Right kidney (tissue), 1 donor: Measurements from ENCODE around the gene CIITA.
"Not testable (repeated sequence)": the region's sequence is repeated elsewhere in the genome, so short reads cannot be mapped to it uniquely, and the experiment has no call there.

Experiments used
- DNase-seq: peaks from one replicate; pipeline ENCODE4 v3.0.0-alpha.2; 2016

The CIITA gene

DNA sequence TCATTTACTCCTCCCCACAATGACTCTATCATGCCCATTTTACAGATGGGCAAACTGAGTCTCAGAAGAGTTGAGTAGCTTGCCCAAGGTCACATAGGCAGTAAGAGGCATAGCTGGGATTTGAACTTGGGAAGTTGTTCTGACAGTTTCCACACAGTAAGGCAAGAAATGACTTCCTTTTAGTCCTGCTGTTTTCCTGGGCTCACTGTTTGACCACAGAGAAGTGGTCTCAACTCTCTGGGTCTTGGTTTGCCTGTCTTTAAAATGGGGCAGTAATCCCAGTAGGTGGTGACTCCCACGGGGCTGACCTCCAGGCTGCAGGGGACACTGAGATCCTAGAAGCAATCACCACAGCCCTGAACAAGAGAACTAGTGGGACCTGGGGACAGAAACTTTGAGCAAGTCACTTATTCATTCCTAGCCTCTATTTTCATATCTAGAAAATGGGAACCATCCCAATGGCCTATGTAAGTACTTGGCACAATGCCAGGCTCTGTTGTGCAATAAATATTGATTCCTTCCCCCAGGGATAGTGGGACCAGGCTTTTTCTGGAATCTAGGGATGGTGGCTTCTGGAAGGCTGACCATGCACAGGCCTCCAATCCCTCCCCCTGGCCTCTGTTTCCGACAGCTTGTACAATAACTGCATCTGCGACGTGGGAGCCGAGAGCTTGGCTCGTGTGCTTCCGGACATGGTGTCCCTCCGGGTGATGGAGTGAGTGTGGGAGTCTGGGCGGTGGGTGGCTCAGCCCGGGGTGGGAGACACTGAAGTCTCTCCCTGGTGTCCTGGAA lies 44.7 kb downstream of the CIITA start:
- DNase-seq: no peak

DNA sequence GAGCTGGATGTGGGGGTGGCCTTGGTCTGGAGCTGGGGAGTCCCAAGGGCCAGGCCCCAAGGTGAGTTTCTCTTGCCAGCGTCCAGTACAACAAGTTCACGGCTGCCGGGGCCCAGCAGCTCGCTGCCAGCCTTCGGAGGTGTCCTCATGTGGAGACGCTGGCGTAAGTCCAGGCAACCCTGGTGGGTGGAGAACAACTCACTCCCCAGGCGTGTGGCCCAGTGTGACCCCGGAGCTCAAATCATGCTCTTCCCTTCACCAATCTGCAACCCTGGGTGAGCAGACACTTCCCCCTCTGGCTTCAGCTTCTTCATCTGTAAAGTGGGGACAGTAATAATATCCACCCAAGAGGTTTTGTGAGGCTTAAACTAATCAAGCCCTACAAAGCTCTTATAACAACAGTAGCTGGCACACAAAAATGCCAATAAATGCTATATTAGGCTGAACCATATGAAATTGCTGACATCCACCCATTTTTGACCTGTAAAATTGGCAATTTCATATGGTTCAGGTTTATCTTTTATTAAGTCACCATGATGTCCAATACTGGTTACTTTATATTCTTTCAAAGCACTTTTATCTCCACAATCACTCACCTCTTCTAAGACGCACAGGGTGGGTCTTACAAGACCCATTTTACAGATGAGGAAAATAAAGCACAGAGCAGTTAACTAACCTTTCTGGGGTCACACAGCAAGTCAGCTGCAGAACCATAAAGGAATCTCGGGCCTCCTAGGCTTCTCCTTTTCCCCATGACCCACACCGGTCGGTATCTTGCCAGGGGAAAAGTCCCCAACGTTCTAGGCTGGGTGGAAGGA lies 45.5 kb downstream of the CIITA start:
- no peak for DNase-seq

DNA sequence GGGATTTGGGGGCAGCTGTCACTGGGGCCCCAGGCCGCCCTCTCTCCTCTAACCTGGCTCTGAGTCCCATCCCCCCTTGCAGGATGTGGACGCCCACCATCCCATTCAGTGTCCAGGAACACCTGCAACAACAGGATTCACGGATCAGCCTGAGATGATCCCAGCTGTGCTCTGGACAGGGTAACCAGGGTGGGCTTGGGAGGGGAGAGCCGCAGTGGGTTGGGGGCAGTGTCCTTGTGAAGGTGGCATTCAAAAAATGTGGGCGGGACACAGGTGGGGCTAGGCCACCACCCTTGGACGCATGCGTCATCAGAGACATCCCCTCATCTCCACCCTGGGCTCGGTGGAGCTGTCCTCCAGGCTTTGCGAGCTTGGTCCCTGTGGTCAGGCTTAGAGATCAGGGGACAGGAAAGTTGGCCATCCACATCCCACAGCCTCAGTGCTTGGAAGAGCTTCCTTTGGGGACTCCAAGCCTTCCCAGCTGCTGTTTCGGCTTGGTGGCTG lies 46.2 kb downstream of the CIITA start:
- no peak for DNase-seq

DNA sequence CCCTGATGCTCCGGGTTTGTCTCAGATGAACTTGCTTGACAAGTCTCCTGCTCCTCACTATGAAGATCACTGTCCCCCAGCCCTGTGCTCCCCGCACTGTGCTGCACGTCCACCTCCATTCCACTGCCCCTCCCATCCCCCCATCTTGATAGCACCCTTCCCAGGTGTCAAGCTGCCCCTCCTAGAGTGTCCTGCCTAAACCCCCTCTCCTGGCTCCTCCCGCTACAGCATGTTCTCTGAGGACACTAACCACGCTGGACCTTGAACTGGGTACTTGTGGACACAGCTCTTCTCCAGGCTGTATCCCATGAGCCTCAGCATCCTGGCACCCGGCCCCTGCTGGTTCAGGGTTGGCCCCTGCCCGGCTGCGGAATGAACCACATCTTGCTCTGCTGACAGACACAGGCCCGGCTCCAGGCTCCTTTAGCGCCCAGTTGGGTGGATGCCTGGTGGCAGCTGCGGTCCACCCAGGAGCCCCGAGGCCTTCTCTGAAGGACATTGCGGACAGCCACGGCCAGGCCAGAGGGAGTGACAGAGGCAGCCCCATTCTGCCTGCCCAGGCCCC lies 46.7 kb downstream of the CIITA start:
- no peak for DNase-seq

DNA sequence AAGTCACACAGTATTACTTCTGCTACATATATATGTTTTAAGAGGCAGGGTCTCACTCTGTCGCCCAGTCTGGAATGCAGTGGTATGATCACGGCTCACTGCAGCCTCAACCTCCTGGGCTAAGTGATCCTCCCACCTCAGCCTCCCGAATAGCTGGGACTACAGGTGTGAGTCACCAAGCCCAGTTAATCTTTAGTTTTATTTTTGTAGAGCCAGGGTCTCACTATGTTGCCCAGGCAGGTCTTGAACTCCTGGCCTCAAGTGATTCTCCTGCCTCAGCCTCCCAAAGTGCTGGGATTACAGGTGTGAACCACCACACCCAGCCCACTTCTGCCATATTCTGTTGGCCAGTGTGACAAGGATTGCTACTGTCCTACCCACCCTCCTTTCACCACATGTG lies 48.3 kb downstream of the CIITA start:
- DNase-seq: not testable (repeated sequence)

DNA sequence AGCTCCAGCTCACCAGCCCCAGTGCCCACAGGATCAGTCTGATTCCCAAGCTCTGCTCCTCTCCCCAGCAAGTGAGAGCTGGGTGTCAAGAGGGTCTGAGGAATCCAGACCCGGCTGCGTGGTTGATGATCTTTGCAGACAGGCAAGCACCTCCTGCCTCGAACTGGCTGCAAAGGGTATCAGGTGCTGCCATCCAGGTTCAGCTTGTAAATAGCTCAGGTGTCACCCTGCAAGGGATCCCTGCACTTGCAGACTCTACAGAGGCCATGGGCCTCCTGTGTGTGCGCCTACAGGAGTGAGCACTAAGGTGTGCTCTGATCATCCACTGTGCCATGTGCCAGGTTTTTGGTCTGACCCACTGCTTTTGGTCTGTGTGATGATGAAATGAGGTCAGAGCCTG lies 49.1 kb downstream of the CIITA start:
- no peak for DNase-seq

DNA sequence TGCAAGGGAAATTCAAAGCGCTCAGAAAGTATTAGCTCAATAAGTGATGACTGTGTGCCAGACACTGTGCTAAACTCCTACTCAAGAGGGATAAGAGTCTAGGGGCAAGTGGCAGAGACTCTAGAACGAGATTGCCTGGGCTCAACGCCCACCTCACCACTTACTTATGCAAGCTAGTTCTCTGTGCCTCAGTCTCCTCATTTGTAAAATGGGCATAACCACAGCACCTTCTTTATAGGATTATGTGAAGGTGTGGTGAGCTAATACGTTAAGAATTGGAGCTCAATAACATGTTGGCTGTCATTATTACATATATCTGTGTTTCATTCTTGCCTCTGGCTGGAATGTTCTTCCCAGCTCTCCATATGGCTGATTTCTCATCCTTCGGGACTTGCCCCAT lies 49.9 kb downstream of the CIITA start:
- DNase-seq: no peak

DNA sequence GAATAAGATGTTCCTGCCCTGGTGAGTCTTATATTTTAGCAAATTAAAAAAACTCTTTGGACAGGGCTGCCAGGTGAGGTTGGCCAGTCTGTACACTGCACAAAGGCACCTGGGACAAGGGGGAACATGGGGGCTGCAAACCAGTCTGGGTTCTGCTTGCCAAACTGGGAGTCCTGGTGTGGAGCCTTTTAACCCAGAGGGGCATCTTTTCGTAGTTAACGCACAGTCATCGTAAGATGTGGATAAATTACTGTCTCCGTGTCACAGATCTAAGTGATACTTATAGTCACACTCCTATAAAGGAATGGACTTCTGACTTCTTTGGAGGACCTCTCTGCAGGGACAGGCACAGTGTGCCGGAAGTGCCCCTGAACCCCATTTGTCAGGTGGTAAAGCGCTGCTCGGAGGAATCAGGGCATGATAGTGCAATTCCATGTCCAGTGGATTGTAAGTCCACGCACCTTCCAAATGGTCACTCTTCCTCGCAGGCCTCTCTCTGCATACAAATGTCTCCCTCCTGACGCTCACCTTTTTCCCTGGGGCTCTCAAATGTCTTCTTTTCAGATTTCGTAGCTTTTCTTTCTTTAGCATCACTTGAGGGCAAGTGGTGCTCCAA lies 50.6 kb downstream of the CIITA start:
- no peak for DNase-seq

DNA sequence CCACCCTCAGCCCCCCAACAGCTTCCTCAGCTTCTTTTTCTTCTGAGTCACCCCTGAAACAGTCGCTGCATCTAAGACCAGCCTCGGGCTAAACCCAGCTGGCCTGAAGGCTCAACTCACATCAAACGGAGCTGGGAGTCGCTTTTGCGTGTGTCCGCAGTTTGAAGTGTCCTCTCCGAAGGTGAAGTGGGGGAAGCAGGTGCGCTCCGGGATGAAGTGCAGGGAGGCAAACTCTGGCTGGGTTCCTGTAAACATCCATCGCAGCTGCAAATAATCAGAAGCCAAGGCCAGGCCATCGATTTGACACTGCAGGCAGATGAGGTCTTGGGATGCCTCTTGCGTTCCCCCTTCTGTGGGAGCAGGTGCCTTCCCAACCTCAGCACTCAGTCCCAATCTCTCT lies 52.1 kb downstream of the CIITA start:
- DNase-seq: not testable (repeated sequence)

DNA sequence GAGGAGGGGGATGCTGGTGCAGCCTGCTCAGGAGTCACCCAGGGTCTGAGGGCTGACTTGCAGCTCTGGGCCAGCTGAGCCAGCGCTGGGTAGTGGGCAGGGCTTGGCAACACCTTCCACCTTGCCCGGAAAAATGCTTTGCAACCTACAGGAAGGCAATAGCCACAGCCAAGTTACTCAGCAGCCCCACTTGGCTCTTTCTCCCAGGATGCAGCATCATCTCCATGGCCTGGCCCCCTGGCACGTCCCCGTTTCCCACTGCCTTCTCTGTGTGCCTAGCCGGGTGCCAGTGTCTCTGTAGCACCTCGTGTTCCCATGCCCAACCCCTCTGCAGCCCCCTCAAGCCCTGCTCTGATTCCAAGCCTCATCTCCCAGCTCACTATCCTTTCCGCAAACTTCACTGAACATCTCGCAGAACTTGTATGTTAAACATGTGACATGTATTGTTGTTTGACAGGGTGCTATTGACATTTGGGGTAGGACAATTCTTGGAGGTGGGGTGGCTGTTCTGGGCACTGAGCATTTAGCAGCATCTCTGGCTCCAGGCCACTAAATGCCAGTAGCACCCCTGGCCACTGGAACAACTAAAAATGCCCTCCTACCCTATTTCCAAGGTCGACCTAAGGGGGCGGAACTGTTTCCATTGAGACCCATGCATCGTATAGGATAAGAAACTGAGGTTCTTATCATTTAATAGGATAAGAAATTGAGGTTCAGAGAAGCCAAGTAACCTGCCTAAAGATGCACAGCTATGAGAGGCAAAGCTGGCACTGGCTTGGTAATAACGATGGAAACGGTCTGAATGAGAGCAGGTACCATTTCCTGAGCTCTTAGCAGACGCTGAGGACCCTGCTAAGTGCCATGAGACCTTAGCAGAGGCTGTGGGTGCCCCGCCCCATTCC lies 53.1 kb downstream of the CIITA start:
- no peak for DNase-seq

DNA sequence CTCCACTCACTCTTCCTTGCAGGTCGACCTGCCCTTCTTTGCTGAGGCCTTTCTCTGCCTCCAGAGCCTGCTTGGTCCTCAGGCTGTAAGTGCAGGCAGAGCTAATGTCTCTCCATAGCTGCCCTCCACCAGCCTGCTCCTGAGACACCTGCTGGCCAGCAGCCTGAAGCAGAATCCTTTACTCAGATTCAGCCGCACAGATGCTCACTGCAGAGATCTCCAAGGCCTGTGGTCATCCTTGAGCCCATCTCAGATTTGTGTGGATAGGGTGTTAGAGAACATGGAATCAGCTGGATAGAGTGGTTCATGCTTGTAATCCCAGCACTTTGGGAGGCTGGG lies 53.7 kb downstream of the CIITA start:
- DNase-seq: no peak

DNA sequence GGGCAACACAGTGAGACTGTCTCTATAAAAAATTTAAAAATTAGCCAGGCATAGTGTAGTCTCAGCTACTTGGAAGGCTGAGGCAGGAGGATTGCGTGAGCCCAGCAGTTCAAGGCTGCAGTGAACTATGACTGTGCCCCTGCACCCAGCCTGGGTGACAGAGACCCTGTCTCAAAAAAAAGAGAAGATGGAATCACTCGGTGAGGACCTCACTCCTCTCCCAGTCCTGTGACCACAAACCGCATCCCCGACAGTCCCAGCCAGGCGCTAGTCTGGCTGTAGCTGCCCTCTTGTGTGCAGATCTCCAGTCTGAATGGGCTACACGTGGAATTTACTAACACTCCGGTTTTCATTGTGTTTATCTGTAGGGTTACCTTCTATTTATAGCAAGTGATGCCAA lies 54.1 kb downstream of the CIITA start:
- no peak for DNase-seq

DNA sequence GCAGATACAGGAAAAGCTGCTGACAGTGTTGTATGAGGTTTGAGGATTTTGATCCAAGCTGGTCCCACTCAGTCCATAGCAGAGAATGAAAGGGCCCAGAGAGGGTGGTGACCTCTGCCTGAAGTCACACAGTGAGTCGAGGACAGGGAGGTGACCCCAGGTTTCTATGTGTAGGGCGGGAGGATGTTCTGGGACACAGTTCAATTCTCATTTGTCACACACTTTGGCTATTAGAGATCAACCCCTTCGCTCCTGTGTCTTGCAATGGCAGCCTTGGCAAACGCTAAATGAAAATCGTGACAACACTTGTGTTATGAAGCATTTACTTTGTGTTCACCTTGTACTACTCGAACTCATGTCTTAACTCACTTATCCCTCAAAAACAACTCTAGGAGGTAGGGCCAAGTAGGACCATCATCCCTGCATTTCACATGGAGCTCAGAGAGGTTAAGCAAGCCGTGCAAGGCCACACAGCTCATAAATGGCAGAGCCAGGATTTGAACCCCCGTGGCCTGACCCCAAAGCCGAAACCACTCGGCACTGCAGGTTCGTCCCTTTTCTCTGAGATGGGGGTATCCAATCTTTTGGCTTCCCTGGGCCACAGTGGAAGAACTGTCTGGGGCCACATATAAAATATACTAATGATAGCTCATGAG lies 55.1 kb downstream of the CIITA start:
- no peak for DNase-seq

DNA sequence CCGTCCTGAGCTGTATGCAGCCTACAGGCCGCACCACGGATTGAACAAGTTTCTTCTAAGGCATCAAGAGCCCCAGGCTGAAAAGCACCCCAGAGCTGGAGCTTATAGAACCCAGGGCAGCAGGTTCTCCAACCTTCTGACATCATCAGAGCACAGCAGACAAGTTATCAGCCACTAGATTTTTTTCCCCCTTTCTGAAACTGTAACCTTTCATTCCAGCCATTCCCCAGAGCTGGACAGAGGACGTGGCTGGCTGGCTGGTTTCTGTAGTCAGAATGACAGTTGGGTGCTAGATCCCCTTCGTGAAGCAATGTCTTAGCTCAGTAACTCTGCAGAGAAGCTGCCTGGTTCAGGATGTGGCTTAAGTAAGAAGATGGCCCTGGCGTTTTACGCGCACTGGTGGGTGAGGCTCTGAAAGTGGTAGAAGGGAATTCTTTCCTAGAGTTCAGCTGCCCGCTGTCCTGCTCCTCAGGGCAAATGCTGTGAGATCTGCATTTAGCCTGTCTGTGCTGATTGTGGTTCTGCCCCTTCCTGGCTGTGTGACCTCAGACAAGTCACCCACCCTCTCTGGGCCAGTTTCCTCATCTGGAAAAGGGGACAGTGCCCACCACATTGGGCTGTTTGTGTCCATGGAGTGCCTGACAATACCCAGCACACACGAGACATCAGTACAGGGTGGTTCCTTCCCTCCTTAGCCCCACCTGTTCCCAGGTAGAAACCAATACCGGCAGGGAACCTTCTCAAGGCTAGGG lies 56.1 kb downstream of the CIITA start:
- DNase-seq: no peak

DNA sequence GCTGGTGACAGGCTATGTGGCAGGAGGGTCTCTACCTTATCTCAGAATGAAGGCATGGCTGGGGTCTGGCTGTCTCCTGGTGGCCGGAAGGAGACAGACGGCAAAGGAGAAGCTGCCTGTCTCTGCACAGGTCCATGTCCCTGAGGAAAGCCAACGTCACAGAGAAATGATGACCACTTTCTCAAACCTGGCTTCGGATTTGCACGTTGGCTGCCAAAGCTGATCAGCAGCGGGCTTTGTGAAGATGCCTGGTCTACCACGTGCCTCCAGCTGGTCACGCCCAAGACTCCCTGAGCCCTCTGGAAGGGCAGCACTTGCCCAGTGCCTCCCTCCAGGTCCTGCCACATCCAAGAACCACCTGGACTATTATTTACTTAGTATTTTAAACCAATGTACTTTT lies 56.9 kb downstream of the CIITA start:
- DNase-seq: no peak

DNA sequence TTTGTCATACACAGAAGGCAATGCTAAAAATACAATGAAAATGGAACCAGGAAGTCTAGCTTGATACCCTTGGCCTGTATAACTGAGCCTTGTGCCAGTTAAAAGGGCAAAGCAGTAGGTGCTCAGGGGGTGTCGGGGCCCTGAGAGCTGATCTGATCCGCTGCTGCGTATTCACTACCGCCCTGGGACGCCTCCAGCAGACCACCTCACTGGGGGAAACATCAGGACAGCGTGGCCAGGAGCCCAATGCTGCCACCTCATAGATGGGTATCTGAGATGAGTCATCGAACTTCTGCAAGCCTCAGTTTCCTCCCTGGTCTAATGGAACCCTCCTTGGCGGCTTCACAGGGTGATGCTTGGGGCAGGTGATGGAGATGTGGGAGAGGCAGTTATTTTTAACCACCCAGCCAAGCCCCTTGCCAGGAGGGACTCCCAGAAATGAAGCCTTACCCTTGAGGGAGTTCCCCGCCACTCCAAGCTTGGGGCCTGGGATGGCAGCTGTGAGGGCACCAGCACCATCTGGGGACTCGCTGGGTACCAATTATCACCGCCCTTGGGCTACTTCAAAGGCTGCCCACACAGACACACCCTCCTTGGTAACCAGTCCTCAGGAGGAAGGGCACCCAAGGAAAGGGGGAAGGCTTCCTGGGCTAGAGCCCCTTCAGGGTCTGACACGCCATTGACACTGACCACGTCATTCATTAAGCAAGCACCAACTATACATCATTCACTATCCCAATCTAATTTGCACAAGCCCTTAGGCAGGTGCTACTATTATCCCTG lies 57.5 kb downstream of the CIITA start:
- DNase-seq: no peak

DNA sequence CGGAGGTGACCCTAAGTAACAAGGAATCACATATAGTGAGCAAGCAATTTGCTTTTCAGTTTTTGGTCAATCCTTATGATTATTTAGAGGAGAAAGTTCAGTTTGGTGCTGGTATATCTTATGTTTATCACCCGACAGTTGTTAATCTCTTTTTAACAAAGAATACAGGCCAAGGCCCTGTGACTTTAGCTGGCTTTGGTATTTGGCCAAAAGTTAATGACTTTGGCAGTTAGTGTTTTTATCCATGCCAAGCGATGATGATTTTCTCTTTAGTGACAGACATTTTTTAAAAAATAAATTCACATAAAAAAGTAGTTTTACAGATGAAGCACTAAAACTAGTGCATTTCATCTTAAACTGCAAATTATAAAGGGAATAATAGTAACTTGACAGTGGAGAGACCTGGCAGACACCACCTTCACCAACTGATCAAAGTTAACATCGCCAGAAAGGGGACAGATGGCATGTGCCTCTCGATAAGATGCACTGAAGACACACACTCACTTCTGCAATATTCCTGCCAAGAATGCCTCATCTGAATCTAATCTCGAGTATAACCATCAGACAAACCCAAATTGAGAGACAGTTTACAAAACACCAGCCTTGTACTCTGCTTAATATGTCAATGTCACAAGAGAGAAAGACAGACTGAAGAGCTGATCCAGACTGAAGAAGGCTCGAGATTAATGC lies 58.4 kb downstream of the CIITA start:
- no peak for DNase-seq

DNA sequence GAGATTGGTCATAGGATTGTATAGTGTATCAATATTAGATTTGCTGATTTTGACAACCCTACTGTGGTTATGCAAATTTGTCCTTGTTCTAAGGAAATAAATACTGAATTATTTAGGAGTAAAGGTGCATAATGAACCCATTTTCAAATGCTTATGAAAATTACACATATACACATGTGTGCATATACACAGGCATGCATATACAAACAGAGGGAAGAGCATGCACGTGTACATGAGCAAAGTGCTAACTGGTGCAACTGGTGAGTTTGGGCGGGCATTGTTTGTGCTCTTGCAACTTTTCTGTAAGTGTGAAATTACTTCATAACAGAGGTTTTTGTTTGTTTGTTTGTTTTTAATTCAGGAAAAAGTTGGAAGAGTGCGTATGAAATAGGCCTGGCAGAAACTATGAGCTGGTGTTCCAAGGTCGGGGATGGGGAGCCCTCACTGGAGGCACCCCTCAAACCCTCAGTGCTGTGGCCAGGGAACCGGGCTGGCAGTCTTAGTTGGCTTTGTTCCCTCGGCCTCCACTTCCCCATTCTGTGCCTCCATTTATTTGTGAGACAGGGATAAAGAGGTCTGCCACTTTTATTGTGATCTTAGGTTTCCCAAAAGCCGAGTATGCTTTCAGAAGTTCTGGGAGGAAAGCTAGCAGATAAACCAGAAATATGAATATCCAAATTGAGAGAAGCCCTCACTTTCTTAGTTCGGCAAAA lies 59.4 kb downstream of the CIITA start:
- DNase-seq: no peak
